GM12878 (cell line): ENCODE measurements around the gene PARP8. TPM values are rescaled to one million over a fixed set of nuclear protein-coding genes. Genes with fewer than 3 reads are reported as not detected.

ENCODE experiments used
- BACH1 ChIP-seq: fragments of 450-650 bp; IDR thresholded peaks from 2 replicates; pipeline ENCODE4 v1.6.1; 2017; ENCODE audit warnings: mild to moderate bottlenecking, borderline replicate concordance
- CBX3 ChIP-seq: fragments of 200-600 bp; sonication (generic); IDR thresholded peaks from 2 replicates; pipeline ENCODE4 v1.6.1; 2016; ENCODE audit warnings: low read depth, borderline replicate concordance
- CEBPB ChIP-seq, 2 experiments: fragments of 150-350 bp in 1 of 2; IDR thresholded peaks; 2 replicates each; pipeline ENCODE4 v1.6.1; 2012 to 2014; ENCODE audit warnings: low read depth in 2 of 2, low read length in 2 of 2, borderline replicate concordance in 1 of 2, inconsistent platforms in 1 of 2
- CREB1 ChIP-seq: IDR thresholded peaks from 2 replicates; pipeline ENCODE4 v1.6.1; 2012; ENCODE audit warnings: low read depth, mild to moderate bottlenecking, inconsistent platforms
- CUX1 ChIP-seq: IDR thresholded peaks from 2 replicates; pipeline ENCODE4 v1.6.1; 2012; ENCODE audit warnings: improper control_type of control experiment, low read depth, low read length; ENCODE audit not compliant: insufficient replicate concordance
- HDGF ChIP-seq: fragments of 450-650 bp; IDR thresholded peaks from 2 replicates; pipeline ENCODE4 v1.6.1; 2016; ENCODE audit warnings: antibody characterized with exemption
- IKZF1 ChIP-seq: fragments of 450-650 bp; conservative IDR thresholded peaks from 2 replicates; pipeline ENCODE4 v1.6.1; 2017; ENCODE audit warnings: antibody characterized with exemption, mild to moderate bottlenecking
- IKZF2 ChIP-seq, 2 experiments: fragments of 450-650 bp; IDR thresholded peaks; 2 replicates each; pipeline ENCODE4 v1.6.1; 2017; ENCODE audit warnings: mild to moderate bottlenecking in 2 of 2, moderate library complexity in 2 of 2
- IRF4 ChIP-seq: IDR thresholded peaks from 2 replicates; pipeline ENCODE4 v1.6.1; 2011; ENCODE audit warnings: low read depth, low read length
- KAT2A ChIP-seq: conservative IDR thresholded peaks from 2 replicates; pipeline ENCODE4 v1.6.1; 2011; ENCODE audit warnings: low read depth, low read length; ENCODE audit not compliant: control insufficient read depth
- PAX5 ChIP-seq: IDR thresholded peaks from 2 replicates; pipeline ENCODE4 v1.6.1; 2011; ENCODE audit warnings: low read depth, low read length, borderline replicate concordance
- POLR2AphosphoS5 ChIP-seq: IDR thresholded peaks from 2 replicates; pipeline ENCODE4 v1.6.1; 2011; ENCODE audit warnings: mild to moderate bottlenecking, low read length, inconsistent platforms
- RELB ChIP-seq: fragments of 450-650 bp; IDR thresholded peaks from 2 replicates; pipeline ENCODE4 v1.6.1; 2017; ENCODE audit warnings: low read depth, mild to moderate bottlenecking, moderate library complexity
- RUNX3 ChIP-seq: IDR thresholded peaks from 2 replicates; pipeline ENCODE4 v1.6.1; 2012; ENCODE audit warnings: low read length, inconsistent platforms
- SREBF1 ChIP-seq: IDR thresholded peaks from 2 replicates; pipeline ENCODE4 v1.6.1; 2012; ENCODE audit warnings: mild to moderate bottlenecking, low read length
- SREBF2 ChIP-seq: IDR thresholded peaks from 2 replicates; pipeline ENCODE4 v1.6.1; 2012; ENCODE audit warnings: mild to moderate bottlenecking, low read length
- YY1 ChIP-seq: IDR thresholded peaks from 2 replicates; pipeline ENCODE4 v1.6.1; 2011; ENCODE audit warnings: low read depth, mild to moderate bottlenecking, low read length
- ZNF24 ChIP-seq: fragments of 450-650 bp; IDR thresholded peaks from 2 replicates; pipeline ENCODE4 v1.6.1; 2017; ENCODE audit warnings: antibody characterized with exemption, mild to moderate bottlenecking
- polyA plus RNA-seq, 11 experiments: library from polyadenylated mRNA; depleted of rRNA in 4 of 11; unstranded in 6 of 11; stranded (reverse) in 5 of 11; fragments of >200 nt; fragmentation: Nextera tagmentation in 4 of 11; fragmentation: Illumina TruSeq in 1 of 11; extraction: Ambion mirVana in 4 of 11; extraction: Trizol in 1 of 11; gene quantifications; 1 replicate in 1 of 11; 2 replicates in 10 of 11; pipeline versions ENCODE4 v1.2.1 to v1.2.3, GENCODE V29; 2011 to 2016; ENCODE audit warnings: inconsistent platforms in 2 of 11, missing spikeins in 2 of 11, low read depth in 1 of 11
- total RNA-seq, 4 experiments: library from RNA; depleted of rRNA in 3 of 4; stranded (reverse); fragments of >200 nt in 3 of 4; fragmentation: Illumina TruSeq in 1 of 4; extraction: Trizol in 1 of 4; gene quantifications; 2 replicates each; pipeline versions ENCODE4 v1.2.1 to v1.2.3, GENCODE V29; 2013 to 2021

The PARP8 gene
- total and polyA plus RNA-seq, 10 of the 15 experiments (the other 5 are each of a cell fraction or from before 2014, with no cell fraction given): 9.1 to 65.2 (median 20.6) TPM

GRCh38 chr5:50751064-50751657 lies 84.7 kb downstream of the PARP8 start (continued):
- TF ChIP-seq RUNX3 (peak; percentile 33; the same call in 1 of the 2 replicates), ZNF24 (0 out of 2 replicates have a peak, but pooled peaks have one; percentile 13), RELB (no peak), YY1 (peak; percentile 25; the same call in 1 of the 2 replicates), IKZF1 (no peak), HDGF (no peak), IKZF2 (IDR thresholded peaks at IDR 0.05) (no peak), SREBF1 (no peak), IRF4 (no peak), PAX5 (no peak), CREB1 (no peak), CEBPB (IDR thresholded peaks at IDR 0.05; ENCODE audit: borderline replicate concordance in 1 of 2, low read depth in 2 of 2, low read length in 2 of 2) (no peak), POLR2AphosphoS5 (no peak), CUX1 (peak; percentile 56), CBX3 (no peak), SREBF2 (no peak), KAT2A (no peak), BACH1 (no peak)
